Endothelial cell of umbilical vein (primary cell): Measurements from ENCODE around the gene WRAP73. TPM values are rescaled to one million over a fixed set of nuclear protein-coding genes. Genes with fewer than 3 reads are reported as not detected.

Source experiments
- BruUV-seq: library from RNA; stranded (reverse); fragments of 400-500 nt; replicated peaks from 2 replicates; lab custom pipeline; 2021; lab: Mats Ljungman, UMichigan
- CTCF ChIA-PET: fragments of 300-600, 350-600 bp; sonication (Branson Sonifier 250); formaldehyde crosslinking; loops from one replicate; lab custom pipeline; 2021; ENCODE audit warnings: antibody characterized with exemption, inconsistent platforms; lab: Charles Lee
- POLR2A ChIA-PET: fragments of 300-600, 350-600 bp; sonication (Branson Sonifier 250); formaldehyde crosslinking; loops from one replicate; lab custom pipeline; 2021; ENCODE audit warnings: antibody characterized with exemption, inconsistent platforms; lab: Charles Lee
- DNase-seq: peaks from one replicate; pipeline ENCODE4 v3.0.0-alpha.2; 2011; ENCODE audit warnings: low read depth, low spot score
- FAIRE-seq: peaks from 2 replicates; lab custom pipeline; 2011; peaks lifted over from hg19 to GRCh38; lab: Jason Lieb, UNC
- H2AFZ ChIP-seq: 2 replicates; pipeline ENCODE4 v1.6.0; 2012; ENCODE audit warnings: low read depth, low read length, control low read depth, inconsistent platforms
- H3K27ac ChIP-seq: 2 replicates; pipeline ENCODE4 v1.5.1; 2011; ENCODE audit warnings: low read depth, mild to moderate bottlenecking, control low read depth, low read length, moderate library complexity; ENCODE audit not compliant: insufficient read depth
- H3K27me3 ChIP-seq, 2 experiments: 2 replicates each; pipeline versions ENCODE4 v1.6.0 to v1.6.1; 2011; ENCODE audit warnings: low read length in 2 of 2, mixed read lengths in 1 of 2; ENCODE audit not compliant: control insufficient read depth in 2 of 2, insufficient read depth in 2 of 2
- H3K36me3 ChIP-seq, 2 experiments: 2 replicates in 1 of 2; 3 replicates in 1 of 2; pipeline ENCODE4 v1.5.1; 2011; ENCODE audit warnings: low read length in 2 of 2, mild to moderate bottlenecking in 1 of 2, moderate library complexity in 1 of 2; ENCODE audit not compliant: control insufficient read depth in 2 of 2, insufficient read depth in 2 of 2; ENCODE audit errors: extremely low read depth in 1 of 2
- H3K4me1 ChIP-seq: 3 replicates; pipeline ENCODE4 v1.5.1; 2011; ENCODE audit warnings: mild to moderate bottlenecking, low read length; ENCODE audit not compliant: control insufficient read depth, insufficient read depth; ENCODE audit errors: extremely low read depth
- H3K4me2 ChIP-seq: 2 replicates; pipeline ENCODE4 v1.6.1; 2011; ENCODE audit warnings: low read length, control low read depth, mixed read lengths; ENCODE audit not compliant: insufficient read depth
- H3K4me3 ChIP-seq, 3 experiments: fragments of 200-600 bp in 1 of 3; sonication (generic), shearing (Covaris generic) in 1 of 3; replicated peaks in 1 of 3; 2 replicates each; pipeline ENCODE4 v1.5.1; 2011 to 2016; ENCODE audit warnings: control low read depth in 3 of 3, low read length in 3 of 3, mild to moderate bottlenecking in 2 of 3, inconsistent platforms in 1 of 3, low read depth in 1 of 3, moderate library complexity in 1 of 3; ENCODE audit not compliant: insufficient read depth in 1 of 3
- H3K79me2 ChIP-seq: 2 replicates; pipeline ENCODE4 v1.6.0; 2012; ENCODE audit warnings: low read length, inconsistent platforms; ENCODE audit not compliant: control insufficient read depth, insufficient read depth
- H3K9ac ChIP-seq: replicated peaks from 2 replicates; pipeline ENCODE3; 2011; ENCODE audit warnings: low read length, control low read depth; ENCODE audit not compliant: insufficient read depth; ENCODE audit errors: extremely low read depth
- H3K9me1 ChIP-seq: replicated peaks from 3 replicates; pipeline ENCODE4 v1.6.0; 2011; ENCODE audit warnings: mild to moderate bottlenecking, low read length; ENCODE audit not compliant: control insufficient read depth, insufficient read depth; ENCODE audit errors: extremely low read depth
- H3K9me3 ChIP-seq: replicated peaks from 2 replicates; pipeline ENCODE4 v1.5.1; 2012; ENCODE audit warnings: low read length, inconsistent platforms; ENCODE audit not compliant: control insufficient read depth, insufficient read depth
- H4K20me1 ChIP-seq: replicated peaks from 2 replicates; pipeline ENCODE3; 2011; ENCODE audit warnings: mild to moderate bottlenecking, low read length; ENCODE audit not compliant: control insufficient read depth, insufficient read depth; ENCODE audit errors: extremely low read depth
- CTCF ChIP-seq, 2 donors: IDR thresholded peaks; 1 replicate in 1 of 2; 2 replicates in 1 of 2; pipeline ENCODE4 v1.5.1; 2011; ENCODE audit warnings: low read length in 2 of 2, mild to moderate bottlenecking in 2 of 2, moderate library complexity in 2 of 2, control low read depth in 1 of 2, inconsistent platforms in 1 of 2, low read depth in 1 of 2; ENCODE audit not compliant: insufficient read depth in 1 of 2; ENCODE audit errors: extremely low read depth in 1 of 2
- EZH2 ChIP-seq: IDR thresholded peaks from 2 replicates; pipeline ENCODE4 v1.6.1; 2012; ENCODE audit warnings: borderline replicate concordance, low read depth, mild to moderate bottlenecking, moderate library complexity, low read length, inconsistent platforms; ENCODE audit not compliant: severe bottlenecking
- FOS ChIP-seq: IDR thresholded peaks from 2 replicates; pipeline ENCODE4 v1.6.1; 2011; ENCODE audit warnings: mild to moderate bottlenecking, low read length, moderate library complexity, borderline replicate concordance; ENCODE audit not compliant: insufficient read depth
- GATA2 ChIP-seq: IDR thresholded peaks from 2 replicates; pipeline ENCODE4 v1.7.0; 2011; ENCODE audit warnings: low read depth, mild to moderate bottlenecking, moderate library complexity, mixed read lengths, low read length; ENCODE audit not compliant: insufficient read length, insufficient read depth
- JUN ChIP-seq: IDR thresholded peaks from 2 replicates; pipeline ENCODE4 v1.6.1; 2011; ENCODE audit warnings: borderline replicate concordance, low read depth; ENCODE audit not compliant: insufficient read length, insufficient read depth
- MAX ChIP-seq: IDR thresholded peaks from 2 replicates; pipeline ENCODE4 v1.6.1; 2011; ENCODE audit not compliant: insufficient read depth, insufficient read length
- MYC ChIP-seq: IDR thresholded peaks from one replicate; pipeline ENCODE4 v1.6.1; 2011; ENCODE audit warnings: mild to moderate bottlenecking, low read depth, low read length
- POLR2A ChIP-seq: IDR thresholded peaks from 2 replicates; pipeline ENCODE4 v1.6.1; 2012; ENCODE audit warnings: low read depth, mild to moderate bottlenecking, control low read depth, low read length
- POLR2AphosphoS5 ChIP-seq: IDR thresholded peaks from 2 replicates; pipeline ENCODE4 v1.6.1; 2012; ENCODE audit warnings: low read depth, mild to moderate bottlenecking, control low read depth, low read length, moderate library complexity; ENCODE audit not compliant: insufficient read depth
- dilution Hi-C: fragments of 300-500 bp; cut with MboI; formaldehyde crosslinking; loops from one replicate; pipeline ENCODE4 v1.15.0; 2019; ENCODE audit warnings: low sequenced_read_pairs; ENCODE audit not compliant: extremely low pct_ligation_motif_present
- intact Hi-C: fragments of 100-400 bp; cut with micrococcal nuclease; formaldehyde crosslinking; loops from one replicate; pipeline ENCODE4 v1.10.0; 2022
- polyA plus RNA-seq, 4 experiments: library from polyadenylated mRNA; depleted of rRNA in 3 of 4; stranded (reverse) in 3 of 4; unstranded in 1 of 4; fragments of >200 nt; gene quantifications; 2 replicates each; pipeline versions ENCODE4 v1.2.1 to v1.2.3, GENCODE V29; 2011 to 2012; ENCODE audit warnings: missing spikeins in 1 of 4
- total RNA-seq: library from RNA; stranded (reverse); gene quantifications from 2 replicates; pipeline ENCODE4 v1.2.3, GENCODE V29; 2021

WRAP73 gene
- total and polyA plus RNA-seq, 2 donors (not counting 3 experiments of a cell fraction or from before 2014, with no cell fraction given) = 23.0 to 50.7 TPM

- Histone ChIP-seq H3K36me3 (no peaks in the 10 kb centered on the region), H3K9ac (no peak overlapping the region), H2AFZ (no peak overlapping the region), H3K4me2 (no peak overlapping the region), H3K27me3 (no peaks in the 10 kb centered on the region), H4K20me1 (no peaks in the 10 kb centered on the region), H3K27ac (no peak overlapping the region), H3K4me1 (no peaks in the 10 kb centered on the region), H3K4me3 (no peak overlapping the region), H3K79me2 (no peaks in the 10 kb centered on the region), H3K9me3 (no peaks in the 10 kb centered on the region), H3K9me1 (no peaks in the 10 kb centered on the region)
- TF ChIP-seq CTCF (IDR thresholded peaks at IDR 0.05; ENCODE audit: extremely low read depth in 1 of 2, insufficient read depth in 1 of 2, low read depth in 1 of 2, low read length in 2 of 2) = no peak
- intact Hi-C loops = no loop called here
- dilution Hi-C loops = no loop called here
- DNase-seq = no peak
- ChIA-PET CTCF (interaction anchor here (0.6 kb wide), 1 partner anchor 34 kb away, joined by 4 read pairs; no protein-coding TSS in a partner anchor), POLR2A (no interaction called here)
- FAIRE-seq = no peak
- BruUV-seq = no TSS peak
Observed at GRCh38 chr1:3693321-3693720, 43.4 kb upstream of the WRAP73 start.

GRCh38 chr1:3692598-3692997 is 42.7 kb upstream of the WRAP73 start:
- H3K9me1 ChIP-seq = no peaks in the 10 kb centered on the region
- no peak for TF ChIP-seq FOS
- TF ChIP-seq MAX = no peak
- TF ChIP-seq GATA2 = no peak
- TF ChIP-seq POLR2AphosphoS5 = no peak
- TF ChIP-seq CTCF (IDR thresholded peaks at IDR 0.05; ENCODE audit: extremely low read depth in 1 of 2, insufficient read depth in 1 of 2, low read depth in 1 of 2, low read length in 2 of 2) = no peak
- TF ChIP-seq JUN = no peak
- no peak for TF ChIP-seq POLR2A
- no peak for TF ChIP-seq EZH2
- TF ChIP-seq MYC = no peak
- FAIRE-seq (no peak), DNase-seq (no peak)
- no TSS peak for BruUV-seq
- H3K36me3 ChIP-seq = no peaks in the 10 kb centered on the region
- H3K4me3 ChIP-seq = no peak overlapping the region
- intact Hi-C loops (no loop called here), dilution Hi-C loops (no loop called here)
- no peaks in the 10 kb centered on the region for H4K20me1 ChIP-seq
- no peaks in the 10 kb centered on the region for H3K9me3 ChIP-seq
- H3K4me1 ChIP-seq = no peaks in the 10 kb centered on the region
- no peaks in the 10 kb centered on the region for H3K27me3 ChIP-seq
- no peak overlapping the region for H3K9ac ChIP-seq
- H3K27ac ChIP-seq = no peak overlapping the region
- no peak overlapping the region for H3K4me2 ChIP-seq
- no peaks in the 10 kb centered on the region for H3K79me2 ChIP-seq
- no peak overlapping the region for H2AFZ ChIP-seq
- CTCF ChIA-PET = interaction anchor here (2.0 kb wide), 1 partner anchor 32 kb away, joined by 12 read pairs; no protein-coding TSS in a partner anchor
- POLR2A ChIA-PET = no interaction called here
